K562 (cell line): ENCODE results near the gene CDKL5.

ENCODE experiments used
- PCBP2 ChIP-seq: fragments of 200-400 bp; formaldehyde crosslinking; IDR thresholded peaks from 2 replicates; pipeline ENCODE4 v1.6.1; 2018; ENCODE audit warnings: low read length, low read depth, mild to moderate bottlenecking, moderate library complexity; ENCODE audit not compliant: poor library complexity, severe bottlenecking
- PRDM10 ChIP-seq: fragments of 450-650 bp; IDR thresholded peaks from 2 replicates; pipeline ENCODE4 v1.6.1; 2018; ENCODE audit not compliant: partially characterized antibody
- USF2 ChIP-seq: sonication (generic); formaldehyde crosslinking; IDR thresholded peaks from 2 replicates; pipeline ENCODE4 v1.5.0; 2020; ENCODE audit warnings: missing genetic modification reagents
- ZNF311 ChIP-seq: fragments of 250-450 bp; sonication (Bioruptor Pico); IDR thresholded peaks from 2 replicates; pipeline ENCODE4 v1.4.0; 2020; ENCODE audit warnings: mild to moderate bottlenecking, moderate library complexity
- TF ChIP-seq, protein P1 (sequence below), 3 experiments: IDR thresholded peaks in 2 of 3; conservative IDR thresholded peaks in 1 of 3; 2 replicates each; pipeline ENCODE4 v1.5.1; 2011 to 2012; ENCODE audit warnings: low read length in 3 of 3, mild to moderate bottlenecking in 3 of 3, control low read depth in 2 of 3, improper control_type of control experiment in 1 of 3, inconsistent platforms in 1 of 3, low read depth in 1 of 3, mixed read lengths in 1 of 3, moderate library complexity in 1 of 3; ENCODE audit not compliant: insufficient read depth in 2 of 3
- TF ChIP-seq, protein P2 (sequence below), 2 experiments: fragments of 450-650 bp; IDR thresholded peaks; 2 replicates each; pipeline ENCODE4 v1.6.1; 2016

GRCh38 chrX:18682979-18683387, 257.6 kb downstream of the CDKL5 start:
- TF ChIP-seq, protein P1, sequence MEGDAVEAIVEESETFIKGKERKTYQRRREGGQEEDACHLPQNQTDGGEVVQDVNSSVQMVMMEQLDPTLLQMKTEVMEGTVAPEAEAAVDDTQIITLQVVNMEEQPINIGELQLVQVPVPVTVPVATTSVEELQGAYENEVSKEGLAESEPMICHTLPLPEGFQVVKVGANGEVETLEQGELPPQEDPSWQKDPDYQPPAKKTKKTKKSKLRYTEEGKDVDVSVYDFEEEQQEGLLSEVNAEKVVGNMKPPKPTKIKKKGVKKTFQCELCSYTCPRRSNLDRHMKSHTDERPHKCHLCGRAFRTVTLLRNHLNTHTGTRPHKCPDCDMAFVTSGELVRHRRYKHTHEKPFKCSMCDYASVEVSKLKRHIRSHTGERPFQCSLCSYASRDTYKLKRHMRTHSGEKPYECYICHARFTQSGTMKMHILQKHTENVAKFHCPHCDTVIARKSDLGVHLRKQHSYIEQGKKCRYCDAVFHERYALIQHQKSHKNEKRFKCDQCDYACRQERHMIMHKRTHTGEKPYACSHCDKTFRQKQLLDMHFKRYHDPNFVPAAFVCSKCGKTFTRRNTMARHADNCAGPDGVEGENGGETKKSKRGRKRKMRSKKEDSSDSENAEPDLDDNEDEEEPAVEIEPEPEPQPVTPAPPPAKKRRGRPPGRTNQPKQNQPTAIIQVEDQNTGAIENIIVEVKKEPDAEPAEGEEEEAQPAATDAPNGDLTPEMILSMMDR (IDR thresholded peaks at IDR 0.05 in 2 of 3, conservative IDR thresholded peaks at IDR 0.05 in 1 of 3; ENCODE audit: insufficient read depth in 2 of 3, low read depth in 1 of 3, low read length in 3 of 3), result no peak
- TF ChIP-seq USF2 (CRISPR knock-in tag), result no peak
- no peak for TF ChIP-seq PCBP2
- TF ChIP-seq ZNF311 (CRISPR knock-in tag), result no peak
- TF ChIP-seq, protein P2, sequence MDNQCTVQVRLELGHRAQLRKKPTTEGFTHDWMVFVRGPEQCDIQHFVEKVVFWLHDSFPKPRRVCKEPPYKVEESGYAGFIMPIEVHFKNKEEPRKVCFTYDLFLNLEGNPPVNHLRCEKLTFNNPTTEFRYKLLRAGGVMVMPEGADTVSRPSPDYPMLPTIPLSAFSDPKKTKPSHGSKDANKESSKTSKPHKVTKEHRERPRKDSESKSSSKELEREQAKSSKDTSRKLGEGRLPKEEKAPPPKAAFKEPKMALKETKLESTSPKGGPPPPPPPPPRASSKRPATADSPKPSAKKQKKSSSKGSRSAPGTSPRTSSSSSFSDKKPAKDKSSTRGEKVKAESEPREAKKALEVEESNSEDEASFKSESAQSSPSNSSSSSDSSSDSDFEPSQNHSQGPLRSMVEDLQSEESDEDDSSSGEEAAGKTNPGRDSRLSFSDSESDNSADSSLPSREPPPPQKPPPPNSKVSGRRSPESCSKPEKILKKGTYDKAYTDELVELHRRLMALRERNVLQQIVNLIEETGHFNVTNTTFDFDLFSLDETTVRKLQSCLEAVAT (IDR thresholded peaks at IDR 0.05), result no peak
- no peak for TF ChIP-seq PRDM10
